ENCODE measurements around the gene GJB2.

DNA sequence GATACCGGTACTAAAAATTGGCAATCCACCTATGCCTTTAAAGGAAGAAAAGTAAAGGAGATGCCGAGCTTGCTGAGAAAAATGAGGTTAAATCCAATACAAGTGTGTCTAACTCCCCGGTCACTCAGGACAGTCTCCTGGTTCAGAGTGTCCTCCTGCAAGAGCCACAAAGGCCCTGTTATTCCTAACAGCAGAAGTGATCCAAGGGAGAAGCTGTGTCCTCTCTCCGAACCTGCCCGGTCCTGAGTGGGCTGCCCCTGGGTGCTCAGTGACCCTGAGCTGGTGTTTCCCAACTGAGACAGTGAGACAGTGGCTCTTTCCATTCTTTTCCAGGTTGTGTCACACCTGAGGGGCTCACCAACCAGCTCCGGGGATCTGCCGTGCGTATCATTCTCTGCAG lies 34.5 kb upstream of the GJB2 start:
- TF ChIP-seq, protein P1, sequence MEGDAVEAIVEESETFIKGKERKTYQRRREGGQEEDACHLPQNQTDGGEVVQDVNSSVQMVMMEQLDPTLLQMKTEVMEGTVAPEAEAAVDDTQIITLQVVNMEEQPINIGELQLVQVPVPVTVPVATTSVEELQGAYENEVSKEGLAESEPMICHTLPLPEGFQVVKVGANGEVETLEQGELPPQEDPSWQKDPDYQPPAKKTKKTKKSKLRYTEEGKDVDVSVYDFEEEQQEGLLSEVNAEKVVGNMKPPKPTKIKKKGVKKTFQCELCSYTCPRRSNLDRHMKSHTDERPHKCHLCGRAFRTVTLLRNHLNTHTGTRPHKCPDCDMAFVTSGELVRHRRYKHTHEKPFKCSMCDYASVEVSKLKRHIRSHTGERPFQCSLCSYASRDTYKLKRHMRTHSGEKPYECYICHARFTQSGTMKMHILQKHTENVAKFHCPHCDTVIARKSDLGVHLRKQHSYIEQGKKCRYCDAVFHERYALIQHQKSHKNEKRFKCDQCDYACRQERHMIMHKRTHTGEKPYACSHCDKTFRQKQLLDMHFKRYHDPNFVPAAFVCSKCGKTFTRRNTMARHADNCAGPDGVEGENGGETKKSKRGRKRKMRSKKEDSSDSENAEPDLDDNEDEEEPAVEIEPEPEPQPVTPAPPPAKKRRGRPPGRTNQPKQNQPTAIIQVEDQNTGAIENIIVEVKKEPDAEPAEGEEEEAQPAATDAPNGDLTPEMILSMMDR (conservative IDR thresholded peaks at IDR 0.05 in 1 of 2, IDR thresholded peaks at IDR 0.05 in 1 of 2; ENCODE audit: low read depth in 1 of 2, low read length in 2 of 2): no peak
- TF ChIP-seq EZH2 (IDR thresholded peaks at IDR 0.05; ENCODE audit: low read length, missing control alignments): no peak

Measured in fibroblast of lung (primary cell).